NCI-H146 (cell line): ENCODE measurements around the gene SCNN1A.

Experiments used
- DNase-seq: peaks from one replicate; lab custom pipeline; 2025; lab: John Stamatoyannopoulos, UW

Gene SCNN1A

GRCh38 chr12:6334359-6334758 lies 41.0 kb downstream of the SCNN1A start:
- no peak for DNase-seq

GRCh38 chr12:6333566-6333965 lies 41.8 kb downstream of the SCNN1A start:
- no peak for DNase-seq

GRCh38 chr12:6333029-6333428 lies 42.3 kb downstream of the SCNN1A start:
- DNase-seq: no peak

GRCh38 chr12:6332459-6332858 lies 42.9 kb downstream of the SCNN1A start:
- no peak for DNase-seq

- no peak for DNase-seq
Observed at GRCh38 chr12:6330999-6331714, 44.2 kb downstream of the SCNN1A start.

- no peak for DNase-seq
Observed at GRCh38 chr12:6330192-6330591, 45.2 kb downstream of the SCNN1A start.

GRCh38 chr12:6329703-6330064 lies 45.7 kb downstream of the SCNN1A start:
- no peak for DNase-seq

GRCh38 chr12:6328945-6329702 lies 46.2 kb downstream of the SCNN1A start:
- no peak for DNase-seq

- DNase-seq: no peak
Observed at GRCh38 chr12:6328045-6328779, 47.2 kb downstream of the SCNN1A start.

GRCh38 chr12:6327229-6328041 lies 47.9 kb downstream of the SCNN1A start:
- no peak for DNase-seq

GRCh38 chr12:6326316-6327228 lies 48.8 kb downstream of the SCNN1A start:
- DNase-seq: no peak

GRCh38 chr12:6324936-6325750 lies 50.2 kb downstream of the SCNN1A start:
- DNase-seq: no peak

GRCh38 chr12:6323995-6324711 lies 51.2 kb downstream of the SCNN1A start:
- DNase-seq: no peak

GRCh38 chr12:6323340-6323994 lies 51.9 kb downstream of the SCNN1A start:
- DNase-seq: peak; percentile 80

- no peak for DNase-seq
Observed at GRCh38 chr12:6322969-6323339, 52.4 kb downstream of the SCNN1A start.

GRCh38 chr12:6322352-6322751 lies 53.0 kb downstream of the SCNN1A start:
- no peak for DNase-seq

- DNase-seq: peak; percentile 31
Observed at GRCh38 chr12:6321905-6322304, 53.5 kb downstream of the SCNN1A start.

GRCh38 chr12:6319446-6319845 lies 55.9 kb downstream of the SCNN1A start:
- no peak for DNase-seq

- DNase-seq: no peak
Observed at GRCh38 chr12:6318440-6318879, 56.9 kb downstream of the SCNN1A start.
